SK-N-SH (cell line): Measurements from ENCODE around the gene LY6G6C. TPM values are rescaled to one million over a fixed set of nuclear protein-coding genes. Genes with fewer than 3 reads are reported as not detected.

Experiments used
- CTCF ChIA-PET: fragments of 300-600, 350-600 bp; formaldehyde crosslinking; extraction: SDS; loops from one replicate; lab custom pipeline; 2021; lab: Yijun Ruan, JAX
- POLR2A ChIA-PET: fragments of 350-600 bp; sonication (Branson Sonifier 250); formaldehyde crosslinking; extraction: SDS; loops from one replicate; lab custom pipeline; 2020; ENCODE audit warnings: antibody characterized with exemption, inconsistent platforms; lab: Yijun Ruan, JAX
- DNase-seq: peaks from one replicate; pipeline ENCODE4 v3.0.0; 2012
- H2AFZ ChIP-seq: fragments of 200-600 bp; sonication (generic); 2 replicates; pipeline ENCODE4 v1.8.1; 2016; ENCODE audit warnings: antibody characterized with exemption, mild to moderate bottlenecking, low read depth
- H3F3A ChIP-seq: fragments of 200-600 bp; sonication (generic); replicated peaks from 2 replicates; pipeline ENCODE3; 2016; ENCODE audit warnings: antibody characterized with exemption, mild to moderate bottlenecking; ENCODE audit not compliant: insufficient read depth
- H3K27ac ChIP-seq, 2 experiments: fragments of 200-500 bp in 1 of 2; fragments of 200-600 bp in 1 of 2; sonication (Bioruptor generic) in 1 of 2; sonication (generic), shearing (Covaris generic) in 1 of 2; 2 replicates each; pipeline versions ENCODE4 v1.5.1 to v1.6.1; 2014 to 2016; ENCODE audit warnings: low read depth in 2 of 2, inconsistent platforms in 1 of 2, low read length in 1 of 2, mild to moderate bottlenecking in 1 of 2, mixed read lengths in 1 of 2
- H3K27me3 ChIP-seq: fragments of 200-600 bp; sonication (generic), shearing (Covaris generic); 2 replicates; pipeline ENCODE4 v1.6.1; 2016; ENCODE audit warnings: mixed run types; ENCODE audit not compliant: insufficient read depth
- H3K36me3 ChIP-seq, 2 experiments: fragments of 200-500 bp in 1 of 2; fragments of 200-600 bp in 1 of 2; sonication (Bioruptor generic) in 1 of 2; sonication (generic) in 1 of 2; replicated peaks in 1 of 2; 2 replicates each; pipeline versions ENCODE3 to v1.5.1; 2014 to 2016; ENCODE audit warnings: low read length in 1 of 2, mild to moderate bottlenecking in 1 of 2; ENCODE audit not compliant: insufficient read depth in 2 of 2, control insufficient read depth in 1 of 2
- H3K4me1 ChIP-seq, 2 experiments: fragments of 200-500 bp in 1 of 2; fragments of 200-600 bp in 1 of 2; sonication (Bioruptor generic) in 1 of 2; sonication (generic), shearing (Covaris generic) in 1 of 2; 2 replicates each; pipeline versions ENCODE4 v1.5.1 to v1.6.1; 2014 to 2016; ENCODE audit warnings: low read depth in 1 of 2, low read length in 1 of 2, mixed run types in 1 of 2; ENCODE audit not compliant: insufficient read depth in 2 of 2, control insufficient read depth in 1 of 2
- H3K4me2 ChIP-seq: fragments of 200-600 bp; sonication (generic), shearing (Covaris generic); 2 replicates; pipeline ENCODE4 v1.6.1; 2017; ENCODE audit warnings: mixed run types
- H3K4me3 ChIP-seq, 2 experiments: fragments of 200-500 bp in 1 of 2; fragments of 200-600 bp in 1 of 2; sonication (Bioruptor generic) in 1 of 2; sonication (generic), shearing (Covaris generic) in 1 of 2; 2 replicates each; pipeline versions ENCODE4 v1.5.1 to v1.8.1; 2014 to 2016; ENCODE audit warnings: low read depth in 2 of 2, inconsistent platforms in 1 of 2, low read length in 1 of 2, mild to moderate bottlenecking in 1 of 2, mixed read lengths in 1 of 2, moderate library complexity in 1 of 2
- H3K79me2 ChIP-seq: fragments of 200-600 bp; sonication (generic); 2 replicates; pipeline ENCODE4 v1.8.1; 2017; ENCODE audit warnings: mild to moderate bottlenecking; ENCODE audit not compliant: insufficient read depth
- H3K9ac ChIP-seq: fragments of 200-600 bp; sonication (generic); 2 replicates; pipeline ENCODE4 v1.6.1; 2017; ENCODE audit warnings: mixed run types
- H3K9me2 ChIP-seq: fragments of 200-600 bp; sonication (generic); 2 replicates; pipeline ENCODE4 v1.6.1; 2017; ENCODE audit warnings: mixed run types
- H3K9me3 ChIP-seq: fragments of 200-600 bp; sonication (generic); 2 replicates; pipeline ENCODE4 v1.6.1; 2017; ENCODE audit warnings: mixed run types, mild to moderate bottlenecking, moderate library complexity
- H4K20me1 ChIP-seq: fragments of 200-600 bp; sonication (generic); 2 replicates; pipeline ENCODE4 v1.6.1; 2017; ENCODE audit warnings: mild to moderate bottlenecking, mixed run types; ENCODE audit not compliant: insufficient read depth
- CTCF ChIP-seq: fragments of 200-600 bp; sonication (generic); IDR thresholded peaks from 2 replicates; pipeline ENCODE4 v1.6.1; 2017; ENCODE audit warnings: antibody characterized with exemption, mild to moderate bottlenecking, moderate library complexity
- FOSL2 ChIP-seq: IDR thresholded peaks from 2 replicates; pipeline ENCODE4 v1.4.0; 2012; ENCODE audit warnings: low read depth, mild to moderate bottlenecking, moderate library complexity, borderline replicate concordance
- FOXJ3 ChIP-seq: sonication (generic); formaldehyde crosslinking; IDR thresholded peaks from 2 replicates; pipeline ENCODE4 v1.5.1; 2020; ENCODE audit warnings: mild to moderate bottlenecking, missing genetic modification reagents
- FOXM1 ChIP-seq: IDR thresholded peaks from 2 replicates; pipeline ENCODE4 v1.4.0; 2012; ENCODE audit warnings: low read depth, mild to moderate bottlenecking
- GABPA ChIP-seq: IDR thresholded peaks from 2 replicates; pipeline ENCODE4 v1.4.0; 2012; ENCODE audit warnings: low read depth, mild to moderate bottlenecking
- JUND ChIP-seq: IDR thresholded peaks from 2 replicates; pipeline ENCODE4 v1.4.0; 2012
- NFIC ChIP-seq: IDR thresholded peaks from 2 replicates; pipeline ENCODE4 v1.4.0; 2012; ENCODE audit warnings: borderline replicate concordance
- NRF1 ChIP-seq: IDR thresholded peaks from 2 replicates; pipeline ENCODE4 v1.6.1; 2012; ENCODE audit warnings: low read depth, mild to moderate bottlenecking, low read length
- RAD21 ChIP-seq: IDR thresholded peaks from 2 replicates; pipeline ENCODE4 v1.6.1; 2012; ENCODE audit warnings: mild to moderate bottlenecking, low read length
- RCOR1 ChIP-seq: fragments of 150-350 bp; IDR thresholded peaks from 2 replicates; pipeline ENCODE4 v1.6.1; 2017; ENCODE audit warnings: antibody characterized with exemption, low read length
- REST ChIP-seq: IDR thresholded peaks from 2 replicates; pipeline ENCODE4 v1.6.1; 2012; ENCODE audit warnings: mild to moderate bottlenecking, low read depth, low read length, moderate library complexity
- SIN3A ChIP-seq: IDR thresholded peaks from 2 replicates; pipeline ENCODE4 v1.6.1; 2012; ENCODE audit warnings: low read depth, mild to moderate bottlenecking, low read length, moderate library complexity, borderline replicate concordance
- TCF12 ChIP-seq: IDR thresholded peaks from 2 replicates; pipeline ENCODE4 v1.4.0; 2012
- USF1 ChIP-seq: IDR thresholded peaks from 2 replicates; pipeline ENCODE4 v1.4.0; 2012; ENCODE audit warnings: low read depth, borderline replicate concordance
- WGBS: methylation state at CpG from one replicate; pipeline ENCODE4 v1.1.6; 2017; ENCODE audit warnings: low lambda C conversion rate; 5-methylcytosine and 5-hydroxymethylcytosine counted together
- polyA plus RNA-seq, 3 experiments: library from polyadenylated mRNA; depleted of rRNA; stranded (reverse); fragments of >200 nt; gene quantifications; 2 replicates each; pipeline ENCODE4 v1.2.3, GENCODE V29; 2012
- TF ChIP-seq, protein P1 (sequence below): IDR thresholded peaks from 2 replicates; pipeline ENCODE4 v1.4.0; 2012; ENCODE audit warnings: low read depth, borderline replicate concordance

Gene LY6G6C
- polyA plus RNA-seq, 1 of the 3 experiments (the other 2 are of a cell fraction) = not detected

- no peaks in the 10 kb centered on the region for H3K79me2 ChIP-seq
- 95% methylated on average over 9 of the region's 9 CpGs for WGBS
- CTCF ChIA-PET = interaction anchor here (1.0 to 4.5 kb wide), 4 partner anchors 8 to 137 kb away, joined by 3 to 29 read pairs (median 6); partner anchors contain the start of gene LY6G5C
These were observed 28.7 kb downstream of the LY6G6C start for GRCh38 chr6:31692886-31693285.

More at GRCh38 chr6:31692886-31693285, 28.7 kb downstream of the LY6G6C start:
- no peak for TF ChIP-seq NFIC
- TF ChIP-seq GABPA = no peak
- no peak for TF ChIP-seq RCOR1
- TF ChIP-seq, protein P1, sequence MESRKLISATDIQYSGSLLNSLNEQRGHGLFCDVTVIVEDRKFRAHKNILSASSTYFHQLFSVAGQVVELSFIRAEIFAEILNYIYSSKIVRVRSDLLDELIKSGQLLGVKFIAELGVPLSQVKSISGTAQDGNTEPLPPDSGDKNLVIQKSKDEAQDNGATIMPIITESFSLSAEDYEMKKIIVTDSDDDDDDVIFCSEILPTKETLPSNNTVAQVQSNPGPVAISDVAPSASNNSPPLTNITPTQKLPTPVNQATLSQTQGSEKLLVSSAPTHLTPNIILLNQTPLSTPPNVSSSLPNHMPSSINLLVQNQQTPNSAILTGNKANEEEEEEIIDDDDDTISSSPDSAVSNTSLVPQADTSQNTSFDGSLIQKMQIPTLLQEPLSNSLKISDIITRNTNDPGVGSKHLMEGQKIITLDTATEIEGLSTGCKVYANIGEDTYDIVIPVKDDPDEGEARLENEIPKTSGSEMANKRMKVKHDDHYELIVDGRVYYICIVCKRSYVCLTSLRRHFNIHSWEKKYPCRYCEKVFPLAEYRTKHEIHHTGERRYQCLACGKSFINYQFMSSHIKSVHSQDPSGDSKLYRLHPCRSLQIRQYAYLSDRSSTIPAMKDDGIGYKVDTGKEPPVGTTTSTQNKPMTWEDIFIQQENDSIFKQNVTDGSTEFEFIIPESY = no peak
- TF ChIP-seq FOXJ3 = no peak
- no peak for TF ChIP-seq REST
- TF ChIP-seq TCF12 = no peak
- TF ChIP-seq FOXM1 = no peak
- no peak for TF ChIP-seq RAD21
- no peak for TF ChIP-seq SIN3A
- no peak for TF ChIP-seq FOSL2
- no peak for TF ChIP-seq NRF1
- no peak for TF ChIP-seq CTCF
- TF ChIP-seq JUND = no peak
- no peak for TF ChIP-seq USF1
- Histone ChIP-seq H3K9me2 (no peaks in the 10 kb centered on the region), H4K20me1 (no peaks in the 10 kb centered on the region), H3K9me3 (no peaks in the 10 kb centered on the region), H3K4me3 (no peak overlapping the region), H3K9ac (no peak overlapping the region), H3K4me1 (no peaks in the 10 kb centered on the region), H3K27me3 (no peaks in the 10 kb centered on the region), H3K27ac (no peak overlapping the region), H2AFZ (no peak overlapping the region), H3F3A (no peaks in the 10 kb centered on the region), H3K36me3 (peaks cover 24 to 49% of the 10 kb centered on the region in 2 experiments), H3K4me2 (no peak overlapping the region)
- POLR2A ChIA-PET = no interaction called here
- DNase-seq = no peak
